Measurements from ENCODE around the gene OTOF.

The OTOF gene

GRCh38 chr2:26477911-26478253 is at the start of gene OTOF:
Gene OTOF, minus strand, starts transcription at chr2:26478124.
- Histone ChIP-seq H3K4me1 (ENCODE audit: control insufficient read depth, insufficient read depth, low read length) (peaks cover 2% of the 10 kb centered on the region), H3K36me3 (ENCODE audit: control insufficient read depth, insufficient read depth, low read length) (no peaks in the 10 kb centered on the region), H3K9ac (ENCODE audit: low read depth, low read length) (no peak within 1 kb of the TSS), H3K27me3 (ENCODE audit: control insufficient read depth, insufficient read depth, low read length) (no peaks in the 10 kb centered on the region), H3K4me3 (ENCODE audit: low read depth, low read length) (no peak within 1 kb of the TSS), H3K9me3 (ENCODE audit: control insufficient read depth, insufficient read depth, low read length) (no peaks in the 10 kb centered on the region)

- H3K4me1 ChIP-seq (ENCODE audit: control insufficient read depth, insufficient read depth, low read length): no peaks in the 10 kb centered on the region
- H3K27me3 ChIP-seq (ENCODE audit: control insufficient read depth, insufficient read depth, low read length): no peaks in the 10 kb centered on the region
- H3K9me3 ChIP-seq (ENCODE audit: control insufficient read depth, insufficient read depth, low read length): no peaks in the 10 kb centered on the region
- no peaks in the 10 kb centered on the region for H3K36me3 ChIP-seq (ENCODE audit: control insufficient read depth, insufficient read depth, low read length)
- no peak overlapping the region for H3K4me3 ChIP-seq (ENCODE audit: low read depth, low read length)
- no peak overlapping the region for H3K9ac ChIP-seq (ENCODE audit: low read depth, low read length)
Measured at GRCh38 chr2:26526589-26526988, 48.7 kb upstream of the OTOF start.

GRCh38 chr2:26526105-26526504 is 48.2 kb upstream of the OTOF start:
- Histone ChIP-seq H3K4me3 (ENCODE audit: low read depth, low read length) (no peak overlapping the region), H3K9me3 (ENCODE audit: control insufficient read depth, insufficient read depth, low read length) (no peaks in the 10 kb centered on the region), H3K9ac (ENCODE audit: low read depth, low read length) (no peak overlapping the region), H3K36me3 (ENCODE audit: control insufficient read depth, insufficient read depth, low read length) (no peaks in the 10 kb centered on the region), H3K4me1 (ENCODE audit: control insufficient read depth, insufficient read depth, low read length) (no peaks in the 10 kb centered on the region), H3K27me3 (ENCODE audit: control insufficient read depth, insufficient read depth, low read length) (no peaks in the 10 kb centered on the region)

GRCh38 chr2:26523750-26524149 is 45.8 kb upstream of the OTOF start:
- Histone ChIP-seq H3K4me1 (ENCODE audit: control insufficient read depth, insufficient read depth, low read length) (no peaks in the 10 kb centered on the region), H3K4me3 (ENCODE audit: low read depth, low read length) (no peak overlapping the region), H3K9me3 (ENCODE audit: control insufficient read depth, insufficient read depth, low read length) (no peaks in the 10 kb centered on the region), H3K36me3 (ENCODE audit: control insufficient read depth, insufficient read depth, low read length) (no peaks in the 10 kb centered on the region), H3K27me3 (ENCODE audit: control insufficient read depth, insufficient read depth, low read length) (no peaks in the 10 kb centered on the region), H3K9ac (ENCODE audit: low read depth, low read length) (no peak overlapping the region)

- Histone ChIP-seq H3K27me3 (ENCODE audit: control insufficient read depth, insufficient read depth, low read length) (no peaks in the 10 kb centered on the region), H3K9ac (ENCODE audit: low read depth, low read length) (no peak overlapping the region), H3K36me3 (ENCODE audit: control insufficient read depth, insufficient read depth, low read length) (no peaks in the 10 kb centered on the region), H3K4me3 (ENCODE audit: low read depth, low read length) (no peak overlapping the region), H3K9me3 (ENCODE audit: control insufficient read depth, insufficient read depth, low read length) (no peaks in the 10 kb centered on the region), H3K4me1 (ENCODE audit: control insufficient read depth, insufficient read depth, low read length) (no peaks in the 10 kb centered on the region)
Measured at GRCh38 chr2:26522751-26523171, 44.8 kb upstream of the OTOF start.

GRCh38 chr2:26522325-26522724 is 44.4 kb upstream of the OTOF start:
- Histone ChIP-seq H3K4me3 (ENCODE audit: low read depth, low read length) (no peak overlapping the region), H3K27me3 (ENCODE audit: control insufficient read depth, insufficient read depth, low read length) (no peaks in the 10 kb centered on the region), H3K4me1 (ENCODE audit: control insufficient read depth, insufficient read depth, low read length) (no peaks in the 10 kb centered on the region), H3K9ac (ENCODE audit: low read depth, low read length) (no peak overlapping the region), H3K9me3 (ENCODE audit: control insufficient read depth, insufficient read depth, low read length) (no peaks in the 10 kb centered on the region), H3K36me3 (ENCODE audit: control insufficient read depth, insufficient read depth, low read length) (no peaks in the 10 kb centered on the region)

- H3K9me3 ChIP-seq (ENCODE audit: control insufficient read depth, insufficient read depth, low read length): no peaks in the 10 kb centered on the region
- no peaks in the 10 kb centered on the region for H3K4me1 ChIP-seq (ENCODE audit: control insufficient read depth, insufficient read depth, low read length)
- no peaks in the 10 kb centered on the region for H3K36me3 ChIP-seq (ENCODE audit: control insufficient read depth, insufficient read depth, low read length)
- no peak overlapping the region for H3K9ac ChIP-seq (ENCODE audit: low read depth, low read length)
- no peak overlapping the region for H3K4me3 ChIP-seq (ENCODE audit: low read depth, low read length)
- H3K27me3 ChIP-seq (ENCODE audit: control insufficient read depth, insufficient read depth, low read length): no peaks in the 10 kb centered on the region
Measured at GRCh38 chr2:26521913-26522180, 43.9 kb upstream of the OTOF start.

- no peaks in the 10 kb centered on the region for H3K36me3 ChIP-seq (ENCODE audit: control insufficient read depth, insufficient read depth, low read length)
Measured at GRCh38 chr2:26521054-26521912, 43.4 kb upstream of the OTOF start.

GRCh38 chr2:26520148-26520449 is 42.2 kb upstream of the OTOF start:
- Histone ChIP-seq H3K4me1 (ENCODE audit: control insufficient read depth, insufficient read depth, low read length) (no peaks in the 10 kb centered on the region), H3K9me3 (ENCODE audit: control insufficient read depth, insufficient read depth, low read length) (no peaks in the 10 kb centered on the region), H3K4me3 (ENCODE audit: low read depth, low read length) (no peak overlapping the region), H3K36me3 (ENCODE audit: control insufficient read depth, insufficient read depth, low read length) (no peaks in the 10 kb centered on the region), H3K27me3 (ENCODE audit: control insufficient read depth, insufficient read depth, low read length) (no peaks in the 10 kb centered on the region), H3K9ac (ENCODE audit: low read depth, low read length) (no peak overlapping the region)

More at GRCh38 chr2:26521054-26521912, 43.4 kb upstream of the OTOF start:
- Histone ChIP-seq H3K4me3 (ENCODE audit: low read depth, low read length) (no peak overlapping the region), H3K27me3 (ENCODE audit: control insufficient read depth, insufficient read depth, low read length) (no peaks in the 10 kb centered on the region), H3K4me1 (ENCODE audit: control insufficient read depth, insufficient read depth, low read length) (no peaks in the 10 kb centered on the region), H3K9me3 (ENCODE audit: control insufficient read depth, insufficient read depth, low read length) (no peaks in the 10 kb centered on the region), H3K9ac (ENCODE audit: low read depth, low read length) (no peak overlapping the region)

GRCh38 chr2:26519396-26520147 is 41.6 kb upstream of the OTOF start:
- Histone ChIP-seq H3K27me3 (ENCODE audit: control insufficient read depth, insufficient read depth, low read length) (no peaks in the 10 kb centered on the region), H3K9ac (ENCODE audit: low read depth, low read length) (no peak overlapping the region), H3K9me3 (ENCODE audit: control insufficient read depth, insufficient read depth, low read length) (no peaks in the 10 kb centered on the region), H3K4me1 (ENCODE audit: control insufficient read depth, insufficient read depth, low read length) (no peaks in the 10 kb centered on the region), H3K36me3 (ENCODE audit: control insufficient read depth, insufficient read depth, low read length) (no peaks in the 10 kb centered on the region), H3K4me3 (ENCODE audit: low read depth, low read length) (no peak overlapping the region)

- H3K4me3 ChIP-seq (ENCODE audit: low read depth, low read length): no peak overlapping the region
- no peaks in the 10 kb centered on the region for H3K9me3 ChIP-seq (ENCODE audit: control insufficient read depth, insufficient read depth, low read length)
- no peaks in the 10 kb centered on the region for H3K27me3 ChIP-seq (ENCODE audit: control insufficient read depth, insufficient read depth, low read length)
- no peaks in the 10 kb centered on the region for H3K36me3 ChIP-seq (ENCODE audit: control insufficient read depth, insufficient read depth, low read length)
- no peaks in the 10 kb centered on the region for H3K4me1 ChIP-seq (ENCODE audit: control insufficient read depth, insufficient read depth, low read length)
- H3K9ac ChIP-seq (ENCODE audit: low read depth, low read length): no peak overlapping the region
Measured at GRCh38 chr2:26516781-26517180, 38.9 kb upstream of the OTOF start.

- H3K9ac ChIP-seq (ENCODE audit: low read depth, low read length): no peak overlapping the region
- no peaks in the 10 kb centered on the region for H3K27me3 ChIP-seq (ENCODE audit: control insufficient read depth, insufficient read depth, low read length)
- H3K4me3 ChIP-seq (ENCODE audit: low read depth, low read length): no peak overlapping the region
- H3K36me3 ChIP-seq (ENCODE audit: control insufficient read depth, insufficient read depth, low read length): no peaks in the 10 kb centered on the region
- no peaks in the 10 kb centered on the region for H3K4me1 ChIP-seq (ENCODE audit: control insufficient read depth, insufficient read depth, low read length)
- no peaks in the 10 kb centered on the region for H3K9me3 ChIP-seq (ENCODE audit: control insufficient read depth, insufficient read depth, low read length)
Measured at GRCh38 chr2:26516246-26516645, 38.3 kb upstream of the OTOF start.

Data from iPS-15b (cell line).